ENCODE measurements around the gene ZNF865.

DNA sequence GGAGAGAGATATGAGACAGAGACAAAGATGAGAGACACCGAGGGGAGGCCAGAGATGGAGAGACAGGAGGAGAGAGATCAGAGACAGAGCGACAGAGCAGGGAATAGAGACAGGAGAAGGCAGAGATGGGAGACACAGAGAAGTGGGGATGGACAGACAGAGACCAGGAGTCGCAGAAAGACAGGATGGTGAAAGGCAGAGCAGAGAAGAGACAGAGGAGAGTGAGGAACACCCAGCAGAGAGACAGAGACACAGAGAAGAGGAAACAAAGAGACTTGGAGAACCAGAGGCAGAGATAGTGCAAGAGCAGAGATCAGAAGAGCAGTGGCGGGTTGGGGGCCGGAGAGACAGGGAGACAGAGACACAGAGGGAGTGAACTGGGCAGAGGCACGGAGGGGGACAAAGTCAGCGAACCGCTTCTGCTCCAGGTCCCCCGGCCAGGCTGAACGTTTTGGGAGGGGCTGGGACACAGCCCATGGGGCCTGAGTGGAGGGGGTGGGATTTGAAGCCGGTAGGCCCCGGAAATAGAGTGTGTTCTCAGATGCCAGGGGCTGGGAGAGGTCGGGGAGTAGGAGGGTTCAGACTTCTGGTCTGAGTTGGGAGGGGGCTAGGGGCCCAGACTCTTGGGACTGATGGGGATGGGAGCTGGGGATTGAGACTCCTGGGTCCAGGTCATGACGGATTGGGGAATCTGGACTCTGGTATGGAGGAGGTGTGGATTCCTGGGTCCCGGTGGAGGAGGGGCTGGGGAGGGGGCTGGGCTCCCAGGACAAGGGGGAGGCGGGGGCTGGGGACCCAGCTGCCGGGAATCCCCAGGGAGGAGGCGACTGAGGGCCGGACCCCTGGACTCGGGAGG is 25.5 kb upstream of the ZNF865 start:
- TF ChIP-seq, protein P1, sequence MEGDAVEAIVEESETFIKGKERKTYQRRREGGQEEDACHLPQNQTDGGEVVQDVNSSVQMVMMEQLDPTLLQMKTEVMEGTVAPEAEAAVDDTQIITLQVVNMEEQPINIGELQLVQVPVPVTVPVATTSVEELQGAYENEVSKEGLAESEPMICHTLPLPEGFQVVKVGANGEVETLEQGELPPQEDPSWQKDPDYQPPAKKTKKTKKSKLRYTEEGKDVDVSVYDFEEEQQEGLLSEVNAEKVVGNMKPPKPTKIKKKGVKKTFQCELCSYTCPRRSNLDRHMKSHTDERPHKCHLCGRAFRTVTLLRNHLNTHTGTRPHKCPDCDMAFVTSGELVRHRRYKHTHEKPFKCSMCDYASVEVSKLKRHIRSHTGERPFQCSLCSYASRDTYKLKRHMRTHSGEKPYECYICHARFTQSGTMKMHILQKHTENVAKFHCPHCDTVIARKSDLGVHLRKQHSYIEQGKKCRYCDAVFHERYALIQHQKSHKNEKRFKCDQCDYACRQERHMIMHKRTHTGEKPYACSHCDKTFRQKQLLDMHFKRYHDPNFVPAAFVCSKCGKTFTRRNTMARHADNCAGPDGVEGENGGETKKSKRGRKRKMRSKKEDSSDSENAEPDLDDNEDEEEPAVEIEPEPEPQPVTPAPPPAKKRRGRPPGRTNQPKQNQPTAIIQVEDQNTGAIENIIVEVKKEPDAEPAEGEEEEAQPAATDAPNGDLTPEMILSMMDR (IDR thresholded peaks at IDR 0.05; ENCODE audit: insufficient read depth, low read length, poor library complexity, severe bottlenecking), result no peak
- no peak for TF ChIP-seq EZH2phosphoT487 (conservative IDR thresholded peaks at IDR 0.05; ENCODE audit: low read length)

All from SU-DHL-6 (cell line).